HEK293 (cell line): ENCODE results near the gene ABCA2.
"Not testable (repeated sequence)": the region's sequence is repeated elsewhere in the genome, so short reads cannot be mapped to it uniquely, and the experiment has no call there.

ENCODE experiments used
- BCL11B ChIP-seq: fragments of 450-650 bp; formaldehyde crosslinking; IDR thresholded peaks from 2 replicates; pipeline ENCODE4 v1.5.1; 2016; ENCODE audit warnings: low read depth, missing biosample characterization, missing genetic modification characterization
- CTCF ChIP-seq: fragments of 450-650 bp; formaldehyde crosslinking; IDR thresholded peaks from 2 replicates; pipeline ENCODE4 v1.5.1; 2016; ENCODE audit warnings: missing biosample characterization, missing genetic modification characterization
- PRDM6 ChIP-seq: fragments of 450-650 bp; formaldehyde crosslinking; IDR thresholded peaks from 2 replicates; pipeline ENCODE4 v1.5.1; 2017; ENCODE audit warnings: missing biosample characterization, missing genetic modification characterization
- ZNF280C ChIP-seq: fragments of 450-650 bp; formaldehyde crosslinking; IDR thresholded peaks from 2 replicates; pipeline ENCODE4 v1.5.1; 2016; ENCODE audit warnings: missing biosample characterization, missing genetic modification characterization
- ZNF830 ChIP-seq: fragments of 450-650 bp; IDR thresholded peaks from 2 replicates; pipeline ENCODE4 v1.5.0; 2018; ENCODE audit warnings: missing biosample characterization, missing genetic modification characterization, low read depth, mild to moderate bottlenecking, moderate library complexity

- not testable (repeated sequence) for TF ChIP-seq CTCF; ZNF280C (tag by site-specific recombination); PRDM6 (tag by site-specific recombination); BCL11B; ZNF830 (tag by site-specific recombination)
Measured at GRCh38 chr9:137062798-137063197, 34.8 kb upstream of the ABCA2 start.
